Stimulated activated CD8-positive, alpha-beta memory T cell treated with anti-CD3 and anti-CD28 coated beads, Interleukin-7, amount 100 ng/mL, for 24 hours (primary cell): Measurements from ENCODE around the gene SPOCK3.

ENCODE experiments used
- DNase-seq: peaks from one replicate; pipeline ENCODE4 v3.0.0-alpha.2; 2020; ENCODE audit warnings: low read depth

The SPOCK3 gene

GRCh38 chr4:167176723-167177367 lies 57.4 kb downstream of the SPOCK3 start:
- DNase-seq = no peak

GRCh38 chr4:167171928-167172327 lies 62.4 kb downstream of the SPOCK3 start:
- no peak for DNase-seq

- no peak for DNase-seq
Measured at GRCh38 chr4:167168611-167169010, 65.7 kb downstream of the SPOCK3 start.

- DNase-seq = no peak
Measured at GRCh38 chr4:167150587-167150986, 83.7 kb downstream of the SPOCK3 start.

GRCh38 chr4:167144605-167145004 lies 89.7 kb downstream of the SPOCK3 start:
- DNase-seq = no peak

DNA sequence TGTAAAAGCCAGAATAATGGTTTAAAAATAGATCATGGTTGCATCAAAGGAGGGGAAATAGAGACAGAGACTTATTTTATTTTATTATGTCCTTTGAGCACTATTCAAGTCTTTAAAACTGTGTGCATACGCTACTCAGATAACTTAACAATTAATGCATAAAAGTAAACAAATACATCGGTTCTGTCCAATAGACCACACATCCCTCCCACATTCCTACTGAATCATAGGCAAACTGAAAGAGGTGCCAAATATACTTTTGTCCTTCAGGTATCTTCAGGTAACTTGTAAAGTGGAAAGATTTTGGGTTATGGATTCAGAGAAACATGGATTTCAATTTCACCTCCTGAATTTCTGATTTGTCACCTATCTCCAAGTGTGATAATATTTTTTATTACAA lies 91.3 kb downstream of the SPOCK3 start:
- DNase-seq = no peak

GRCh38 chr4:167136270-167136669 lies 98.0 kb downstream of the SPOCK3 start:
- DNase-seq = no peak

DNA sequence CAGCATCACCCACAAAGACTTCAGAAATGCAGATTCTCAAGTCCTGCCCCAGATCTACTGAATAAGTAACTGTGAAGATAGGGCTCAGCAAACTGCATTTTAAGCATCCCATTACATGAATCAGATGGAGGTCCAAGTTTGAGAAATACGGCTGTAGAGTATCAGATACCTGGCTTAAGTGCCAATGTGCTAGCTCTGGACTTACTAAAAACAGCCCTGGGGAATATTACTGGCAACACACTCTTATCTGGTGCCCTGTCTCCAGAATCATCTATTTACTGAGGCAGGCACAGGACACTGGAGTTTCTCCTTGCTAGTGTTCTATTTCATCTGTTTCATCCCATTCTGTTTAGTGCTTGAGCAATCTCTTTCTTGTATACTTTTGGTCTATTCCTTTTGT lies 105.1 kb downstream of the SPOCK3 start:
- DNase-seq = no peak

DNA sequence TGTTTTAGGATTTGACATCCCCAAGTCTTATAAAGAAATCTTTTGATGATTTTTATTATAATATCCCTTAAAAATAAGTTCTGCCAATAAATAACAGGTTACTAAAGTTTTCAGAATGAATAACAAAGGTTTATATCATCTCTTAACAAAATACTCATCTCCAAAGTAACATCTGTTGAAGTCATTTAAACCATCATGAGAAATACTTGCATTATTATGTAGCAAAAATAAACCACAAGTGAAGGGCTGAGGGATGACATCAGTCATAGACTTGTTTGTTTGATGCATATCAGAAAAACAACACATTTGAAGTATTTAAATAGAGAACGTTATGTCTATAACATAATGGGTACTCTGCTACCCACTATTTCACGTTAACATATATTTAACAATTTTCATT lies 114.9 kb downstream of the SPOCK3 start:
- no peak for DNase-seq

GRCh38 chr4:167117273-167117672 lies 117.0 kb downstream of the SPOCK3 start:
- no peak for DNase-seq

DNA sequence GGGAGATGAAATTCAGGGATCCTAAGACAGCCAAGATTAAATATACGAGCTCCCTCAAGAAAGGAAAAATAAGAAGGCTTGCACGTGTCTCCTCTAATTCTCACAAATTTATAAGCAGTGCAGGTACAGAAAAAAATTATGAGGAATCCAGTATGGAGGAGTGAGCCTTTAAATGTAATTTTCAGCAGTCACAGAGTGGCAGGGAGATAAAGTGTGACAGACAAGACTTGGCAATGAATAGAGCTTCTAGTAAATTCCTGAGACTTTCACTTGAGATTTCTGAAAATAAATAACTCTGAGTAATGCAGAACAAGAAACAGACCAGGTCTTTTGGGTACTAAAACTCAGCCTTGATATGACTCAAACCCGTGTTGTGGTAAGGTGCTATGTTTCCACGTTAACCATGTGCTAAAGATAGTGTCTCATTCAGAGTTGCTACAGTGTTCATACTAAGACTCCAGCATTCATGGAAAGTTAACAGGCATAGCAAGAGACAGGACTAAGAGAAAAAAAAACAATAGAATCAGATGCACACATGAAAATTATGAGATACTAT lies 119.8 kb downstream of the SPOCK3 start:
- DNase-seq = no peak

DNA sequence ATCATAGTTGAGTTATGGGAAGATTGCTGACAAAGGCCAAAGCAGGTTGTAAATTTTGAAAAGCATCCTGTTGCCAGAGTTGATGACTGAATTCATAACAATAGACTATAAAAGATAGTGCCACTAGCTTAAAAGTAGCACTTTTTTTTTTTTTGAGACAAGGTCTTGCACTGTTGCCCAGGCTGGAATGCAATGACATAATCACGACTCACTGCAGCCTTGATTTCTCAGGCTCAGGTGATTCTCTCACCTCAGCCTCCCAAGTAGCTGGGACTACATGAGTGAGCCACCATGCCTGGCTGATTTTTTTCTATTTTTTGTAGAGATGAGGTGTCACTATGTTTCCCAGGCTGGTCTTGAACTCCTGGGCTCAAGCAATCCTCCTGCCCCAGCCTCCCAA lies 122.7 kb downstream of the SPOCK3 start:
- no peak for DNase-seq

- DNase-seq = no peak
Measured at GRCh38 chr4:167111092-167111491, 123.2 kb downstream of the SPOCK3 start.

GRCh38 chr4:167109859-167110258 lies 124.4 kb downstream of the SPOCK3 start:
- no peak for DNase-seq

DNA sequence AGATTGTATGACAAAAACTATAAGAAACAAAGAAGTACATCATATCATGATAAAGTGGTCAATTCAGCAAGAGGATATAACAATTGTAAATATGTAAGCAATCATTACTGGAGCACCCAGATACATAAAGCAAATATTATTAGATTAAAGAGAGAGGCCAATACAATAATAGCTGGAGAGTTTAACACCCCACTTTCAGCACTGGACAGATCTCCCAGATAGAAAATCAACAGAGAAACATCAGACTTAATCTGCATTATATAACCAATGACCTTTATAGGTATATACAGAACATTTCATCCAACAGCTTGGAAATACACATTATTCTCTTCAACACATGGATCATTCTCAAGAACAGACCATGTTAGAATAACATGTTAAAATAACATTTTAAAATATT lies 128.4 kb downstream of the SPOCK3 start:
- no peak for DNase-seq

DNA sequence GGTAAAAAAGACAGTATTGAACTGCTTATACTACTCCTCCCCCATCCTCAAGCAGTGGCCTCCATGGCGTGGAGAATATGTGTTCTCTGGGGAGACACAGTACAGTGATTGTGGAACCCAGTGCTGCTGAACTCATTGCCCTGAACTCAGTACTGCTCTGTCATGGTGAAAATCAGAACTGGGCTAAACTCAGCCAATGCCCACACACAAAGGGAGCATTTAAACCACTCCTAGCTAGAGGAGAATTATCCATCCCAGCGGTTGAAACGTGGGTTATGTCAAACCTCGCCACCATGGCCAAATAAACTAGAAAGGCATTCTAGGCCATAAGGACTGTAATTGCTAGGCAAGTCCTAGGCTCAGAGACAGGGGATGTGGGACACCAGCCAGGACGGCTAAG lies 131.8 kb downstream of the SPOCK3 start:
- no peak for DNase-seq

DNA sequence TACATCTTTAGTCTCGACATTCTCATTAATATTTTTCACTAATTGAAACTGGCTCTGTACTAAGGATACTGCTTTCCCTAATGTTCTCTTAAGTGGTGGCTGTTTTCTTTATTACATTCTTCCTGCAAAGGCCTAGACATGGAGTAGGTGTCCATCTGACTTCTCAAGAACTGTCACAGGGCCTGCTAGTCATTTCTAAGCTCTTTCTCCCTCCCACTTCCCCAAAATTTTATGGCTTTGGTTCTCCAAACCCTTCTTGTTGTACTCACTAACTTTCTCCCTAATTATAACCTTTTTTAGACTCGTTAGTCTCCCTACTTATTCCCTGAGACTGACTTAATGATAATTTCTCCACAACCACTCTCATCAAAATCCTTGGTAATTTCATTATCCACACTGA lies 133.3 kb downstream of the SPOCK3 start:
- no peak for DNase-seq

DNA sequence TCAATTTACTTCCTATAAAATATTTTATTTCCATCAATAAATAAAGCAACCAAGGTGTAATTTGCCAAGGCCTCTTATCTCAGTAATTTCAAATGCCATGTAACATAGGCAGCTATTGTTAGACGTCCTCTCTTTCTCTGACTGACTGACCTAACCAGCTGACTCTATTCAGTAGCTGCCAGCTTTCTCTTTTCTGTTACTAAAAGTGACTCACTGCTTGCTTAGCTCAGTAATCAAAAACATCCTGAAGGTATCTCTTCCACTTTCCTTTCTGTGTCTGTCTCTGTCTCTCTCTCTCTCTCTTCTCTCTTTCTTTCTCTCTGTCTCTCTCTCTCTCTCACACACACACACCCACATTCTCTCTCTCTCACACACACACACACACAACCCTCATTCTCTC lies 134.2 kb downstream of the SPOCK3 start:
- no peak for DNase-seq

DNA sequence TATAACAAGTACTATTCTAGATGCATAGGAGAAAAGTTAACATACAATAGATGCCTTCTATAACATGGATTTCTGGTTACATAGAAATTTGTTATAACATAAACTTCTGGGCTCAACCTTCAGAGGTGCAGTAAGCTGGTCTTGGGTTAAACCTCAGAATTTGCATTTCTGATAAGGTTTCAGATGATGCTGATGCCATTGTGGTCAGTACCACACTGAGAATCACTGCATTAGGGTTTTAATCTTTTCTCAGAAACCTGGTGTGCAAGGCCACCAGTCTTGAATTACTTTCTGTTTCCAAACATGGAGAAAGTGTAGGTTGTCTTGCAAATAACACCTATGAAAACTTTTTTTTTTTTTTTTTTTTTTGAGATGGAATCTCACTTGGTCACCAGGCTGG lies 146.2 kb downstream of the SPOCK3 start:
- no peak for DNase-seq

GRCh38 chr4:167084321-167084720 lies 150.0 kb downstream of the SPOCK3 start:
- DNase-seq = no peak

DNA sequence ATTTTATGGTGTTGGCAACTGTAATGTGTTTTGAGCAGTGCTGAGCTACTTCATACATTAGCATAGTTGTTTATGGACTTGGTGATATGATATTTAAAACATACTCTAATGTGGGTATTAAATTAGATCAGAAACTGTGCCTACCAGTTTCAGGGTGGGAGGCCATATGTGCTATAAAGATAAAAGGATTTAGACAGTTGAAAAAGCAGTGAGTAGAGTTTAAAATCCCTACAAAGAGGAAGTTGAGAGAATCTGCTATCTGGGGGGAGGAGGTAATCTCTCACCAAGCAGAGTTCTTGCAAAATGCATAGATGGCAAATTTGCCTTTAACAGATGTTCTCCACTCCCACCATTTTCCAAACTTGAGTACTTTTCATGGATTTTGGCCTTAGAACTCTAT lies 154.5 kb downstream of the SPOCK3 start:
- DNase-seq = no peak

- no peak for DNase-seq
Measured at GRCh38 chr4:167052631-167053091, 181.6 kb downstream of the SPOCK3 start.

GRCh38 chr4:167049257-167049656 lies 185.0 kb downstream of the SPOCK3 start:
- no peak for DNase-seq

GRCh38 chr4:167041524-167041923 lies 192.8 kb downstream of the SPOCK3 start:
- no peak for DNase-seq
